Left ventricle myocardium inferior (tissue), 1 donor: ENCODE data around the gene MACROD2. TPM values are rescaled to one million over a fixed set of nuclear protein-coding genes. Genes with fewer than 3 reads are reported as not detected.

Experiments used
- DNase-seq: peaks from one replicate; pipeline ENCODE4 v3.0.0-alpha.2; 2020
- H3K27ac ChIP-seq: fragments of 200-600 bp; replicated peaks from 2 replicates; pipeline ENCODE4 v1.8.0; 2021
- H3K27me3 ChIP-seq: fragments of 200-600 bp; 2 replicates; pipeline ENCODE4 v1.8.0; 2021; ENCODE audit warnings: low read depth
- H3K36me3 ChIP-seq: fragments of 200-600 bp; 2 replicates; pipeline ENCODE4 v1.8.0; 2021
- H3K4me1 ChIP-seq: fragments of 200-600 bp; 2 replicates; pipeline ENCODE4 v1.8.0; 2021
- H3K4me3 ChIP-seq: fragments of 200-600 bp; 2 replicates; pipeline ENCODE4 v1.8.0; 2021; ENCODE audit warnings: mild to moderate bottlenecking, moderate library complexity
- H3K9me3 ChIP-seq: fragments of 200-600 bp; replicated peaks from 2 replicates; pipeline ENCODE4 v1.8.0; 2021
- CTCF ChIP-seq: fragments of 200-600 bp; IDR thresholded peaks from 2 replicates; pipeline ENCODE4 v1.8.0; 2021; ENCODE audit warnings: antibody characterized with exemption, mild to moderate bottlenecking, borderline replicate concordance
- intact Hi-C: fragments of 100-400 bp; cut with micrococcal nuclease; formaldehyde crosslinking; loops from one replicate; pipeline ENCODE4 v1.11.0; 2022
- total RNA-seq: library from RNA; stranded (reverse); fragmentation: NEBNext Ultra II Directional; extraction: Animal tissue kit (Norgen Biotek cat#: 25700); gene quantifications from one replicate; pipeline ENCODE4 v1.2.1, GENCODE V29; 2021
- donor health status: DM: no; HTN: yes; CAD: no; lungs with severe emphysema.

MACROD2 gene
- total RNA-seq, 1 donor from 2014 or later: 3.6 TPM

- Histone ChIP-seq H3K9me3 (no peaks in the 10 kb centered on the region), H3K4me1 (no peaks in the 10 kb centered on the region), H3K27me3 (no peaks in the 10 kb centered on the region), H3K27ac (no peak overlapping the region), H3K4me3 (no peak overlapping the region), H3K36me3 (no peaks in the 10 kb centered on the region)
- no peak for TF ChIP-seq CTCF
- DNase-seq: no peak
- intact Hi-C loops: no loop called here
Measured at GRCh38 chr20:14947946-14948345, 952.6 kb downstream of the MACROD2 start.

GRCh38 chr20:14948416-14948815 lies 953.1 kb downstream of the MACROD2 start:
- Histone ChIP-seq H3K27ac (no peak overlapping the region), H3K27me3 (no peaks in the 10 kb centered on the region), H3K36me3 (no peaks in the 10 kb centered on the region), H3K4me1 (no peaks in the 10 kb centered on the region), H3K9me3 (no peaks in the 10 kb centered on the region), H3K4me3 (no peak overlapping the region)
- intact Hi-C loops: no loop called here
- TF ChIP-seq CTCF: no peak
- no peak for DNase-seq

GRCh38 chr20:14950633-14951032 lies 955.3 kb downstream of the MACROD2 start:
- no peak for TF ChIP-seq CTCF
- no peak for DNase-seq
- Histone ChIP-seq H3K4me3 (no peak overlapping the region), H3K27me3 (no peaks in the 10 kb centered on the region), H3K36me3 (no peaks in the 10 kb centered on the region), H3K4me1 (no peaks in the 10 kb centered on the region), H3K9me3 (no peaks in the 10 kb centered on the region), H3K27ac (no peak overlapping the region)
- intact Hi-C loops: no loop called here

GRCh38 chr20:14951105-14951504 lies 955.8 kb downstream of the MACROD2 start:
- H3K4me3 ChIP-seq: no peak overlapping the region
- intact Hi-C loops: no loop called here
- H3K27ac ChIP-seq: no peak overlapping the region
- TF ChIP-seq CTCF: no peak
- H3K9me3 ChIP-seq: no peaks in the 10 kb centered on the region
- H3K27me3 ChIP-seq: no peaks in the 10 kb centered on the region
- H3K36me3 ChIP-seq: no peaks in the 10 kb centered on the region
- H3K4me1 ChIP-seq: no peaks in the 10 kb centered on the region
- no peak for DNase-seq

GRCh38 chr20:14951707-14952418 lies 956.5 kb downstream of the MACROD2 start:
- no peak for TF ChIP-seq CTCF
- H3K27me3 ChIP-seq: no peaks in the 10 kb centered on the region
- no peaks in the 10 kb centered on the region for H3K4me1 ChIP-seq
- H3K27ac ChIP-seq: no peak overlapping the region
- H3K36me3 ChIP-seq: no peaks in the 10 kb centered on the region
- intact Hi-C loops: no loop called here
- DNase-seq: no peak
- no peaks in the 10 kb centered on the region for H3K9me3 ChIP-seq
- H3K4me3 ChIP-seq: no peak overlapping the region
